H1 (cell line): ENCODE measurements around the gene HSPB1. TPM values are rescaled to one million over a fixed set of nuclear protein-coding genes. Genes with fewer than 3 reads are reported as not detected.

Experiments used
- GTF2F1 ChIP-seq: IDR thresholded peaks from 2 replicates; pipeline ENCODE4 v1.6.1; 2012; ENCODE audit warnings: low read depth, low read length, improper control_type of control experiment, borderline replicate concordance
- polyA plus RNA-seq, 7 experiments: library from polyadenylated mRNA; depleted of rRNA in 3 of 7; stranded (reverse) in 5 of 7; unstranded in 2 of 7; fragments of >200 nt in 5 of 7; fragments of 200-250 nt in 2 of 7; gene quantifications; 1 replicate in 5 of 7; 2 replicates in 1 of 7; 4 replicates in 1 of 7; pipeline versions ENCODE4 v1.2.1 to v1.2.3, GENCODE V29; 2011 to 2013; ENCODE audit warnings: missing spikeins in 2 of 7, mixed read lengths in 2 of 7
- total RNA-seq: library from RNA; stranded (reverse); fragmentation: NEBNext Ultra II Directional; extraction: Animal tissue kit (Norgen Biotek cat#: 25700); gene quantifications from 2 replicates; pipeline ENCODE4 v1.2.1, GENCODE V29; 2021

HSPB1 gene
- total and polyA plus RNA-seq, 2 of the 8 experiments (the other 6 are each of a cell fraction or from before 2014, with no cell fraction given), result 165 to 254 TPM

GRCh38 chr7:76349313-76349885 is 46.9 kb downstream of the HSPB1 start (continued):
- no peak for TF ChIP-seq GTF2F1
